ENCODE results near the gene OXA1L. TPM values are rescaled to one million over a fixed set of nuclear protein-coding genes. Genes with fewer than 3 reads are reported as not detected.

Gene OXA1L
- total RNA-seq, 1 experiment from 2014 or later: 103 TPM

DNA sequence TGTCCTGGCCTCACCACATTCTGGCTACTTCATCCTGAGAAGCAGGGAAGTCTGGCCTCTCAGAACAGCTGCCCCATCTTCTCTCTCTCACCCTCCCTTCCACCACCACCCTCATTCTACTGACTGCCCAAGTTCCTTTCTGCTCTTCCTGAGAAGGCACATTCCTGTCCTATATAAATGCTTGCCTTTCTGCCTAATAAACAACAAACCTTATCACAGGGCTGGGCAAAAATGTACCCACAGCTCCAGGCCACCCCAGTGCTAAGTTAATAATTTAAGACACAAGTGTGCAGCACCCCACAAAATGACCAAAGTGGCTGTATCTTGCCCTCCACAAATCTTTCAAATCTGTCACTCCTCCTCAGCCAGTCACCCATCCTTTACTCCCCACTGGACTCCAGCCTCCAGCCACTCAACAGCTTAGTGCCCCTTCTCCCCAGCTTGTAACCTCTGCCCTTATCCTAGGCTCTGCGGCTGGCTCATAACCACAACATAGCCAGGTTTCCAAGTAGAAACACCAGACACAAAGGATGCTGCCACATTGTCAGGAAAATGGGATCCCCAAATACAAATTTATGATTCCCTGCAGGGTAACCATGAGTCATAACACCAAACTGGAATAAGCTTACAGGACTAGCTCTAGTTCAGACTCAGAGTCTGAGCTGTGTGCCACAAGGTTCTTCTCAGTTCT lies 15.0 kb downstream of the OXA1L start:
- no TSS peak for BruUV-seq (replicated peaks)
- no peak overlapping the region for H3K4me3 ChIP-seq (ENCODE audit: low read depth, low read length, poor library complexity, severe bottlenecking)
- H3K9me3 ChIP-seq (ENCODE audit: low read depth, low read length, poor library complexity, severe bottlenecking): no peaks in the 10 kb centered on the region
- H3K27me3 ChIP-seq (replicated peaks; ENCODE audit: insufficient read depth, low read depth, low read length, poor library complexity): no peaks in the 10 kb centered on the region
- CTCF ChIA-PET: no interaction called here
- POLR2A ChIA-PET (ENCODE audit: low non-redundant PET): interaction anchor here (0.5 kb wide), 1 partner anchor 28 kb away, joined by 14 read pairs; no protein-coding TSS in a partner anchor
- peak; percentile 32 for DNase-seq (ENCODE audit: low spot score)
- TF ChIP-seq, protein P1, sequence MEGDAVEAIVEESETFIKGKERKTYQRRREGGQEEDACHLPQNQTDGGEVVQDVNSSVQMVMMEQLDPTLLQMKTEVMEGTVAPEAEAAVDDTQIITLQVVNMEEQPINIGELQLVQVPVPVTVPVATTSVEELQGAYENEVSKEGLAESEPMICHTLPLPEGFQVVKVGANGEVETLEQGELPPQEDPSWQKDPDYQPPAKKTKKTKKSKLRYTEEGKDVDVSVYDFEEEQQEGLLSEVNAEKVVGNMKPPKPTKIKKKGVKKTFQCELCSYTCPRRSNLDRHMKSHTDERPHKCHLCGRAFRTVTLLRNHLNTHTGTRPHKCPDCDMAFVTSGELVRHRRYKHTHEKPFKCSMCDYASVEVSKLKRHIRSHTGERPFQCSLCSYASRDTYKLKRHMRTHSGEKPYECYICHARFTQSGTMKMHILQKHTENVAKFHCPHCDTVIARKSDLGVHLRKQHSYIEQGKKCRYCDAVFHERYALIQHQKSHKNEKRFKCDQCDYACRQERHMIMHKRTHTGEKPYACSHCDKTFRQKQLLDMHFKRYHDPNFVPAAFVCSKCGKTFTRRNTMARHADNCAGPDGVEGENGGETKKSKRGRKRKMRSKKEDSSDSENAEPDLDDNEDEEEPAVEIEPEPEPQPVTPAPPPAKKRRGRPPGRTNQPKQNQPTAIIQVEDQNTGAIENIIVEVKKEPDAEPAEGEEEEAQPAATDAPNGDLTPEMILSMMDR (conservative IDR thresholded peaks at IDR 0.05; ENCODE audit: low read depth, low read length): no peak
- TF ChIP-seq EZH2 (IDR thresholded peaks at IDR 0.05; ENCODE audit: borderline replicate concordance, low read depth, low read length, poor library complexity, severe bottlenecking): no peak
- peaks cover 4% of the 10 kb centered on the region for H3K4me1 ChIP-seq (ENCODE audit: insufficient read depth, low read length, poor library complexity, severe bottlenecking)
- intact Hi-C loops (cut with micrococcal nuclease; ENCODE audit: unreplicated experiment): no loop called here
- peak overlapping the region; percentile 68 for H3K27ac ChIP-seq (ENCODE audit: low read depth, low read length, poor library complexity, severe bottlenecking)
- no peaks in the 10 kb centered on the region for H3K36me3 ChIP-seq (ENCODE audit: insufficient read depth, low read length, poor library complexity, severe bottlenecking)

DNA sequence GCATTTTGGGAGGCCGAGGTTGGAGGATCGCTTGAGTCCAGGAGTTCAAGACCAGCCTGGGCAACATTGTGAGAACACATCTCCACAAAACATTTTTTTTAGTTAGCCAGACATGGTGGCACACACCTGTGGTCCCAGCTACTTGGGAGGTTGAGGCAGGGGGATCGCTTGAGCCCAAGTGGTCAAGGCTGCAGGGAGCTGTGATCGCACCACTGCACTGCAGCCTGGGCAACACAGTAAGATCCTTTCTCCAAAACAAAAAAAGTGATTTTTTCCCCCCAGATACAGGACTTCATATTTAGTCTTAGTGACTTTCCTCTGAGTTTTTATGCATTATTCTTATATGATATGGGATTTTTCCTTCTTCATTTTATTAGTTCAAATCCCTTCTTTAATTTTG lies 20.2 kb downstream of the OXA1L start:
- BruUV-seq (replicated peaks): no TSS peak
- Histone ChIP-seq H3K36me3 (ENCODE audit: insufficient read depth, low read length, poor library complexity, severe bottlenecking) (no peaks in the 10 kb centered on the region), H3K9me3 (ENCODE audit: low read depth, low read length, poor library complexity, severe bottlenecking) (no peaks in the 10 kb centered on the region), H3K4me3 (ENCODE audit: low read depth, low read length, poor library complexity, severe bottlenecking) (no peak overlapping the region), H3K4me1 (ENCODE audit: insufficient read depth, low read length, poor library complexity, severe bottlenecking) (no peaks in the 10 kb centered on the region), H3K27me3 (replicated peaks; ENCODE audit: insufficient read depth, low read depth, low read length, poor library complexity) (no peaks in the 10 kb centered on the region), H3K27ac (ENCODE audit: low read depth, low read length, poor library complexity, severe bottlenecking) (no peak overlapping the region)
- intact Hi-C loops (cut with micrococcal nuclease; ENCODE audit: unreplicated experiment): no loop called here
- POLR2A ChIA-PET (ENCODE audit: low non-redundant PET): no interaction called here
- no peak for TF ChIP-seq EZH2 (IDR thresholded peaks at IDR 0.05; ENCODE audit: borderline replicate concordance, low read depth, low read length, poor library complexity, severe bottlenecking)
- TF ChIP-seq, protein P1 (conservative IDR thresholded peaks at IDR 0.05; ENCODE audit: low read depth, low read length): no peak
- no peak for DNase-seq (ENCODE audit: low spot score)
- CTCF ChIA-PET: no interaction called here

DNA sequence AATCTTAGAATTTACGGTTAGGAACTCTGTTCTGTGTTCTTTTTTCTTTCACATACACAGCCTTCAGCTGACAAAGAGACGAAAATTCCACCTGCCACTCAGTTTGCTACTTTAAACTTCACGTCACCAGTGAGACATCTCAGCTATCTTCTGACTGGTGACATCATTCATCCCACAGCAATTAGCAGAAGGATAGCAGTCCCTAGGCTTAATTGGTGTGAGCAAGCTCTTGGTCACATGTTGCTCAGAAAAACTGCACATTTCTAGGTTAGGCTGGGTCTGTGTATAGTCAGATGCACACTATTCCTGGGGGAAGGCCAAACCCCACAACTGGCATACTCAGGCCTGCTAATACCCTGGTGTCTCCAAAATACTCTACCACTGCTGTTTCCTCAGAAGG lies 24.8 kb downstream of the OXA1L start:
- H3K9me3 ChIP-seq (ENCODE audit: low read depth, low read length, poor library complexity, severe bottlenecking): no peaks in the 10 kb centered on the region
- no TSS peak for BruUV-seq (replicated peaks)
- H3K27me3 ChIP-seq (replicated peaks; ENCODE audit: insufficient read depth, low read depth, low read length, poor library complexity): no peaks in the 10 kb centered on the region
- DNase-seq (ENCODE audit: low spot score): no peak
- no peaks in the 10 kb centered on the region for H3K4me1 ChIP-seq (ENCODE audit: insufficient read depth, low read length, poor library complexity, severe bottlenecking)
- H3K36me3 ChIP-seq (ENCODE audit: insufficient read depth, low read length, poor library complexity, severe bottlenecking): no peaks in the 10 kb centered on the region
- no peak overlapping the region for H3K27ac ChIP-seq (ENCODE audit: low read depth, low read length, poor library complexity, severe bottlenecking)
- intact Hi-C loops (cut with micrococcal nuclease; ENCODE audit: unreplicated experiment): no loop called here
- ChIA-PET POLR2A (ENCODE audit: low non-redundant PET) (no interaction called here), CTCF (interaction anchor here (0.5 kb wide), 1 partner anchor 27 kb away, joined by 4 read pairs; no protein-coding TSS in a partner anchor)
- no peak for TF ChIP-seq EZH2 (IDR thresholded peaks at IDR 0.05; ENCODE audit: borderline replicate concordance, low read depth, low read length, poor library complexity, severe bottlenecking)
- TF ChIP-seq, protein P1 (conservative IDR thresholded peaks at IDR 0.05; ENCODE audit: low read depth, low read length): no peak
- no peak overlapping the region for H3K4me3 ChIP-seq (ENCODE audit: low read depth, low read length, poor library complexity, severe bottlenecking)
